Cardiac fibroblast (primary cell): Measurements from ENCODE around the gene SELENOW.

Experiments used
- DNase-seq, 2 donors: peaks; one replicate each; pipeline versions ENCODE4 v3.0.0 to v3.0.0-alpha.2; 2010; ENCODE audit warnings: low read depth in 2 of 2
- H3K4me3 ChIP-seq, 2 donors: replicated peaks in 1 of 2; 1 replicate in 1 of 2; 2 replicates in 1 of 2; pipeline ENCODE4 v1.5.1; 2011; ENCODE audit warnings: low read depth in 2 of 2, low read length in 2 of 2, mild to moderate bottlenecking in 2 of 2, moderate library complexity in 1 of 2
- CTCF ChIP-seq: IDR thresholded peaks from one replicate; pipeline ENCODE4 v1.5.1; 2011; ENCODE audit warnings: low read depth, mild to moderate bottlenecking, low read length, inconsistent platforms

SELENOW gene

DNA sequence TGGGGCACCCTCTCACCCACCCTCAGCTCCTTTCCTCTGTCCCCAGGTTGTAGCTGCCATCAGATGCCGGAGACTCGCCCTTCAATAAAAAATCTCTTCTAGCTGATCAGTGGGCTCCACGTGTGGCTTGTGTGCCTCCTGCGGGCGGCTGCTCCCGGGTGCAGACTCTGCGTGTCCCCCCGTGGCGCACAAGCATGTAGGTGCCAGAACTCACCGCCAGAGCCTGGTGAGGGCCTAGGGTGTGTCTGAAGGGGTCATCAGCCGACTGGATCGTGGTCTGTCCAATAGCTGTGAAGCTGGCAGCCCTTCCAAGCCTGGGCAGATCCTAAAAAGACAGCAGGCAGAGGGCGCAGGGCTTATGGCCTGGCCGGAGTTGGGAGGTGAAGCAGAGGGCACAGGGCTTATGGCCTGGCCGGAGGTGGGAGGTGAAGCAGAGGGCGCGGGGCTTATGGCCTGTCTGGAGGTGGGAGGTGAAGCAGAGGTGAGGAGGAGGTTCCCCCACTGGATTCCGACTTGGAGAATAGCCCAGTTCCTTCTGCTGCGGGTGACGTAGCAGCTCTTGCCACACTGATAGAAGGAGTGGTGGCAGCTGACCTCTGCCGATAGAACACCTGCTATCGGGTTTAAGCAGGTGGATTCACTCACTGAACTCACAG, 21.4 kb upstream of the SELENOW start:
- no peak overlapping the region for H3K4me3 ChIP-seq

GRCh38 chr19:47757617-47758442, 20.7 kb upstream of the SELENOW start:
- no peak for TF ChIP-seq CTCF
- DNase-seq, result no peak
- H3K4me3 ChIP-seq, result no peak overlapping the region

More for the DNA sequence above, 21.4 kb upstream of the SELENOW start:
- no peak for TF ChIP-seq CTCF
- no peak for DNase-seq

- no peak overlapping the region for H3K4me3 ChIP-seq
- TF ChIP-seq CTCF, result no peak
- no peak for DNase-seq
Observed at GRCh38 chr19:47758443-47758804, 20.1 kb upstream of the SELENOW start.

DNA sequence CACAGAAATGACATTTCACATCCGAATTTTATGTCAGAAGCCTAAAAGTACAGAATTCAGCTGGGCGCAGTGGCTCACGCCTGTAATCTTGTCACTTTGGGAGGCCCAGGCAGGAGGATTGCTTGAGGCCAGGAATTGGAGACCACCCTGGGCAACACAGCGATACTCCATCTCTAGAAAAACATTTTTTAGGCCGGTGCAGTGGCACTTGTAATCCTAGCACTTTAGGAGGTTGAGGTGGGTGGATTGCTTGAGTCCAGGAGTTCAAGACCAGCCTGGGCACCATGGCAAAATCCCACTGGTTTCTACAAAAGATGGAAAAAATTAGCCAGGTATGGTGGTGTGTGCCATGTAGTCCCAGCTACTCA, 17.9 kb upstream of the SELENOW start:
- DNase-seq, result no peak
- no peak overlapping the region for H3K4me3 ChIP-seq
- no peak for TF ChIP-seq CTCF

- DNase-seq, result no peak
- no peak overlapping the region for H3K4me3 ChIP-seq
- no peak for TF ChIP-seq CTCF
Observed at GRCh38 chr19:47761566-47761965, 16.9 kb upstream of the SELENOW start.

GRCh38 chr19:47762151-47762550, 16.4 kb upstream of the SELENOW start:
- no peak for DNase-seq
- no peak overlapping the region for H3K4me3 ChIP-seq
- no peak for TF ChIP-seq CTCF
